Ovary (tissue), 9 donors: ENCODE data around the gene CYTH2. TPM values are rescaled to one million over a fixed set of nuclear protein-coding genes. Genes with fewer than 3 reads are reported as not detected.
A peak's percentile ranks its signal among the peaks of the same experiment; 100 is the strongest.

Experiments
- DNase-seq, 5 donors: peaks; one replicate each; pipeline ENCODE4 v3.0.0-alpha.2; 2019 to 2020
- H3K27ac ChIP-seq, 2 donors: fragments of 200-600 bp; one replicate each; pipeline versions ENCODE4 v1.5.1 to v1.8.0; 2019 to 2022
- H3K27me3 ChIP-seq: fragments of 200-600 bp; one replicate; pipeline ENCODE4 v1.8.0; 2022
- H3K36me3 ChIP-seq: fragments of 200-600 bp; sonication (generic); one replicate; pipeline ENCODE4 v1.5.1; 2019
- H3K4me1 ChIP-seq: one replicate; pipeline ENCODE4 v1.8.1; 2013; ENCODE audit warnings: mild to moderate bottlenecking, moderate library complexity; ENCODE audit not compliant: insufficient read depth
- H3K4me3 ChIP-seq: fragments of 200-600 bp; sonication (generic); one replicate; pipeline ENCODE4 v1.5.1; 2017
- H3K9me3 ChIP-seq, 2 donors: fragments of 200-600 bp in 1 of 2; sonication (generic) in 1 of 2; one replicate each; pipeline versions ENCODE4 v1.5.1 to v1.8.1; 2013 to 2019; ENCODE audit warnings: mild to moderate bottlenecking in 1 of 2, moderate library complexity in 1 of 2
- EP300 ChIP-seq: sonication (generic); formaldehyde crosslinking; IDR thresholded peaks from one replicate; pipeline ENCODE4 v1.6.1; 2017; ENCODE audit warnings: antibody characterized with exemption
- POLR2A ChIP-seq: fragments of 450-650 bp; IDR thresholded peaks from one replicate; pipeline ENCODE4 v1.6.1; 2017; ENCODE audit warnings: antibody characterized with exemption, mild to moderate bottlenecking, moderate library complexity
- WGBS, 3 donors: extraction: QIAGEN DNeasy Blood & Tissue Kit in 1 of 3; methylation state at CpG; one replicate each; pipeline versions ENCODE4 v1.1.5 to v1.1.7; 2013 to 2017; 5-methylcytosine and 5-hydroxymethylcytosine counted together
- intact Hi-C, 4 donors: fragments of 100-400 bp; cut with DNase I; formaldehyde crosslinking; loops; one replicate each; pipeline versions ENCODE4 v1.11.0 to v1.15.1; 2022 to 2023
- polyA plus RNA-seq, 2 donors: library from polyadenylated mRNA; stranded (reverse); fragments of 200-250 nt in 1 of 2; fragments of 350-450 nt in 1 of 2; fragmentation: Illumina TruSeq in 1 of 2; extraction: RNeasy Lipid Tissue Mini Kit (QIAGEN cat#74804) in 1 of 2; gene quantifications; one replicate each; pipeline ENCODE4 v1.2.3, GENCODE V29; 2013 to 2014
- total RNA-seq, 7 donors: library from RNA; depleted of rRNA in 2 of 7; stranded (reverse); fragments of >200 nt in 2 of 7; fragmentation: NEBNext Ultra II Directional in 3 of 7; extraction: Animal tissue kit (Norgen Biotek cat#: 25700) in 3 of 7; gene quantifications; one replicate each; pipeline versions ENCODE4 v1.1.0 to v1.2.4, GENCODE V29; 2016 to 2023
- TF ChIP-seq, protein P1 (sequence below), 3 donors: fragments of 450-650 bp in 2 of 3; fragments of 200-600 bp in 1 of 3; IDR thresholded peaks; one replicate each; pipeline versions ENCODE4 v1.5.1 to v1.8.0; 2016 to 2022; ENCODE audit warnings: antibody characterized with exemption in 3 of 3, mild to moderate bottlenecking in 1 of 3
- donor health status: DM: no; HTN: no; CAD: no; lungs with moderate emphysema.
- donor health status: DM: no; HTN: no; CAD: no.
- donor health status: Bipolar disorder and iron deficiency.
- donor health status: DM: yes; HTN: yes; CAD: no.
- donor health status: DM: no; HTN: no; CAD: no.
- donor health status: DM: yes; HTN: yes; CAD: no.

The CYTH2 gene
- total and polyA plus RNA-seq, 9 donors, result 27.6 to 66.5 (median 49.4) TPM

DNA sequence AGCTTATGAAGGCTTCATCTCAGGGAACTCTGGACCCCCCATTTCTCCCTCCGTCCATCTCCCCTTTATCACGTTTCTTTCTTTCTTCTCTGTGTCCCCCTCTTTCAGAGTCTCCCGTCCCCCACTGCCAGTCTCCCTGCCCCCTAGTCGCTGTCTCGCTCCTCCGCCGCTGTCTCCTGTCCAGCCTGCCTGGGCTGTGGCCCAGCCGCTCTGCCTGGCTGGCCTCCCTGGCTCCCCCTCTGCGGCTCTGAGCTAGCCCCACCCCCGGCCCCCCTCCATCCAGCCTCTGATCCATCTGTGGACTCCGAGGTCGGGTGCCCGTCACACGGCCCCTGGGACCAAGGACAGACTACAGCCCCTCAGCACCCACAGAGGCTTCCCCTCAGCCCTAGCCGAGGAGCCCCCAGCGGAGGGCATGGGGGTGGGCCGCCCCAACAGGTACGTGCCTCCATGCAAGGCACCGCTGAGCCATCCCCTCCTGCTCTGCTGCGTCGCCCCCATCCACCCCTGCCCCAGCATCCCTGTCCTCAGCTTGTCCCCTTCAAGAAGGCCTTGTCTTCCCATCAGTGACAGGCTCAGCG is 14.9 kb upstream of the CYTH2 start:
- 85 to 91% (median 86%) methylated on average over 21 to 22 of the region's 22 CpGs for WGBS, 3 donors
- Histone ChIP-seq H3K27me3 (no peaks in the 10 kb centered on the region), H3K4me3 (no peak overlapping the region), H3K9me3 (no peaks in the 10 kb centered on the region), H3K36me3 (no peaks in the 10 kb centered on the region), H3K27ac (no peak overlapping the region), H3K4me1 (no peaks in the 10 kb centered on the region)
- peak in 1 of 5 donors; percentile 16 for DNase-seq
- TF ChIP-seq EP300 (no peak), POLR2A (no peak)
- TF ChIP-seq, protein P1, sequence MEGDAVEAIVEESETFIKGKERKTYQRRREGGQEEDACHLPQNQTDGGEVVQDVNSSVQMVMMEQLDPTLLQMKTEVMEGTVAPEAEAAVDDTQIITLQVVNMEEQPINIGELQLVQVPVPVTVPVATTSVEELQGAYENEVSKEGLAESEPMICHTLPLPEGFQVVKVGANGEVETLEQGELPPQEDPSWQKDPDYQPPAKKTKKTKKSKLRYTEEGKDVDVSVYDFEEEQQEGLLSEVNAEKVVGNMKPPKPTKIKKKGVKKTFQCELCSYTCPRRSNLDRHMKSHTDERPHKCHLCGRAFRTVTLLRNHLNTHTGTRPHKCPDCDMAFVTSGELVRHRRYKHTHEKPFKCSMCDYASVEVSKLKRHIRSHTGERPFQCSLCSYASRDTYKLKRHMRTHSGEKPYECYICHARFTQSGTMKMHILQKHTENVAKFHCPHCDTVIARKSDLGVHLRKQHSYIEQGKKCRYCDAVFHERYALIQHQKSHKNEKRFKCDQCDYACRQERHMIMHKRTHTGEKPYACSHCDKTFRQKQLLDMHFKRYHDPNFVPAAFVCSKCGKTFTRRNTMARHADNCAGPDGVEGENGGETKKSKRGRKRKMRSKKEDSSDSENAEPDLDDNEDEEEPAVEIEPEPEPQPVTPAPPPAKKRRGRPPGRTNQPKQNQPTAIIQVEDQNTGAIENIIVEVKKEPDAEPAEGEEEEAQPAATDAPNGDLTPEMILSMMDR (IDR thresholded peaks at IDR 0.05), result no peak
- intact Hi-C loops, result no loop called here

DNA sequence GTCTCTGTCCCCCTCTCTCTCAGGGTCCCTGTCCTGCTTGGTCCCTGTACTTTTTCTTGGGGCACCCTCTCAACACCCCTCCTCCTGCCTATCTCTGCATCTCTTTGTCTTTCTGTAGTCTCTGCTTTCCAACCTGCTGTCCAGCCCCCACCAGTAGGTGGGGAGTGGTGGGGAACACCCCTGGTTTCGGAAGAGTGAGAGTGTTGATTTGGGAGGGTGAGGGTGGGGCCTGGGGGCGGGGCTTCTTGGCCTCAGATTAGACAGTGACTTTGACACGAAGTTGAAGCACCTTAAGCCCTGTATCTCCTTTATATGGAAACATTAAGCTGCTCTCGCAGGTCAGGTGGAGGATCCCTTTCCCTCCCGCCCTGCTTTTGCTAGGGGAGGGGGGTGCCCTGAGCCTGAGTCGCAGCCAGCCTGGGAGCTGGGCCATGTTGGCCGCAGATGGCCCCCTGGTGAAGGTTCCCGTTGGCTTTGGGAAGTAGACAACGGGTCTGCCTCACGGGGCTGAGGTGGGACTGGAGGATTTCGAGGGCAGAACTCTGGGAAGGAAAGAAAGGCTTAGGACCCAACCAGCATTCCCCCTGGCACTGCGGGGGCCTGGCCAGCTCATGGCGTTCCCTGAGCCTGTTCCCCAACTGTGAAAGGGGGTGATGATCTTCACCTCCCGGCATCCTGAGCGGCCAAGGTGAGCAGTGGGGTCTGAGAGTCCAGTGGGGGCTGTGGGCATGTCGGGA is 13.8 kb upstream of the CYTH2 start, which contains the start of gene KCNJ14:
KCNJ14 (plus strand) TSS at position 404 of the 737 bp plus-strand sequence. CDS start 6,151 bp downstream, outside the sequence.
- intact Hi-C loops, result no loop called here

GRCh38 chr19:48455908-48456562 is 13.1 kb upstream of the CYTH2 start:
- Histone ChIP-seq H3K27ac (no peak overlapping the region), H3K4me1 (no peaks in the 10 kb centered on the region), H3K36me3 (no peaks in the 10 kb centered on the region), H3K4me3 (no peak overlapping the region), H3K27me3 (no peaks in the 10 kb centered on the region), H3K9me3 (no peaks in the 10 kb centered on the region)
- TF ChIP-seq, protein P1 (IDR thresholded peaks at IDR 0.05), result no peak
- TF ChIP-seq EP300 (no peak), POLR2A (no peak)
- peak in 2 of 5 donors; percentile 16 to 27 for DNase-seq
- WGBS, 3 donors, result 79 to 89% (median 82%) methylated on average over 11 of the region's 11 CpGs
- intact Hi-C loops, result no loop called here

More for the DNA sequence above, 13.8 kb upstream of the CYTH2 start, which contains the start of gene KCNJ14:
- no peaks in the 10 kb centered on the region for H3K4me1 ChIP-seq
- no peaks in the 10 kb centered on the region for H3K27me3 ChIP-seq
- DNase-seq, result peak in 1 of 5 donors; percentile 9
- H3K4me3 ChIP-seq, result no peak within 1 kb of the TSS
- H3K27ac ChIP-seq, result no peak within 1 kb of the TSS
- TF ChIP-seq, protein P1 (IDR thresholded peaks at IDR 0.05), result no peak
- TF ChIP-seq EP300, result no peak
- no peak for TF ChIP-seq POLR2A
- no peaks in the 10 kb centered on the region for H3K36me3 ChIP-seq
- 70 to 74% (median 72%) methylated on average over 15 to 16 of the region's 16 CpGs for WGBS, 3 donors
- H3K9me3 ChIP-seq, result no peaks in the 10 kb centered on the region

DNA sequence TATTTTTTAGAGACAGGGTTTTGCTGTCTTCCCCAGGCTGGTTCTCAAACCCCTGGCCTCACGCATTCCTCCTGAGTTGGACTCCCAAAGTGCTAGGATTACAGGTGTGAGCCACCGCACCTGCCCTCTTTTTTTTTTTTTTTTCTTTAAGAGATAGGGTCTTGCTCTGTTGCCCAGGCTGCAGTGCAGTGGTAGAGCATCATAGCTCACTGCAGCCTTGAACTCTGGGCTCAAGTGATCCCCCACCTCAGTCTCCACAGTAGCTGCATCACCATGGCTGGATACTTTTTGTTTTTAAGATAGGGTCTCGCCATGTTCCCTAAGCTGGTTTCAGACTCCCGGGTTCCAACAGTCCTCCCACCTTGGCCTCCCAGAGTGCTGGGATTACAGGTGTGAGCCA is 12.3 kb upstream of the CYTH2 start:
- intact Hi-C loops, result no loop called here

More for the DNA sequence above, 12.3 kb upstream of the CYTH2 start:
- no peaks in the 10 kb centered on the region for H3K36me3 ChIP-seq
- DNase-seq, result no peak
- no peaks in the 10 kb centered on the region for H3K4me1 ChIP-seq
- H3K27me3 ChIP-seq, result no peaks in the 10 kb centered on the region
- 95 to 96% (median 96%) methylated on average over 4 of the region's 4 CpGs for WGBS, 3 donors
- H3K9me3 ChIP-seq, result no peaks in the 10 kb centered on the region
- H3K4me3 ChIP-seq, result no peak overlapping the region
- no peak for TF ChIP-seq EP300
- TF ChIP-seq, protein P1 (IDR thresholded peaks at IDR 0.05), result no peak
- H3K27ac ChIP-seq, result no peak overlapping the region
